Measurements from ENCODE around the gene VEGFA.

VEGFA gene

DNA sequence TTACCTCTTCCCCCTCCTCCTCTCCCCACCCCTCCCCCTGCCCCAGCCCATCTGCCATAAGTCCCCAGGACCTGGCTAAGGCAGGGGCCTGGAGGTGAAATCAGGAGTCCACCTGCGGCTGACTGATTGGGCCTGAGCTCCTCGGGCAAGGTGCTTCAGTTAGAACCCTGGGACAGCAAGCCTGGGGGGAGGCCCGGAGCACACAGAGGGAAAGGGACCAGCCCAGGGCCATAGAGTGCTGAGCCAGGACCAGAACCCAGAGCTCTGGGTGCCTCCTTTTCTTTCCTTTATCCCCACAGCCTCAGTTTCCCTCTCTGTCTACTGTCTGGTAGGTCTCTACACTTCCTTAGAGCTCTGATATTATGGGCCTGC, 35.7 kb upstream of the VEGFA start:
- Histone ChIP-seq H4K20me1 (ENCODE audit: insufficient read depth) (no peaks in the 10 kb centered on the region), H3K4me3 (IDR thresholded peaks at IDR 0.05; ENCODE audit: insufficient read depth, low read depth, low read length) (no peak overlapping the region), H2AFZ (ENCODE audit: low read depth) (no peak overlapping the region), H3K27me3 (ENCODE audit: insufficient read depth, low read depth) (no peaks in the 10 kb centered on the region), H3K79me2 (ENCODE audit: insufficient read depth, low read depth) (no peaks in the 10 kb centered on the region), H3K9ac (no peak overlapping the region), H3K4me1 (ENCODE audit: low read depth, poor library complexity, severe bottlenecking) (no peaks in the 10 kb centered on the region), H3K4me2 (no peak overlapping the region), H3K27ac (no peak overlapping the region), H3K36me3 (ENCODE audit: insufficient read depth) (no peaks in the 10 kb centered on the region)
- TF ChIP-seq, protein P1, sequence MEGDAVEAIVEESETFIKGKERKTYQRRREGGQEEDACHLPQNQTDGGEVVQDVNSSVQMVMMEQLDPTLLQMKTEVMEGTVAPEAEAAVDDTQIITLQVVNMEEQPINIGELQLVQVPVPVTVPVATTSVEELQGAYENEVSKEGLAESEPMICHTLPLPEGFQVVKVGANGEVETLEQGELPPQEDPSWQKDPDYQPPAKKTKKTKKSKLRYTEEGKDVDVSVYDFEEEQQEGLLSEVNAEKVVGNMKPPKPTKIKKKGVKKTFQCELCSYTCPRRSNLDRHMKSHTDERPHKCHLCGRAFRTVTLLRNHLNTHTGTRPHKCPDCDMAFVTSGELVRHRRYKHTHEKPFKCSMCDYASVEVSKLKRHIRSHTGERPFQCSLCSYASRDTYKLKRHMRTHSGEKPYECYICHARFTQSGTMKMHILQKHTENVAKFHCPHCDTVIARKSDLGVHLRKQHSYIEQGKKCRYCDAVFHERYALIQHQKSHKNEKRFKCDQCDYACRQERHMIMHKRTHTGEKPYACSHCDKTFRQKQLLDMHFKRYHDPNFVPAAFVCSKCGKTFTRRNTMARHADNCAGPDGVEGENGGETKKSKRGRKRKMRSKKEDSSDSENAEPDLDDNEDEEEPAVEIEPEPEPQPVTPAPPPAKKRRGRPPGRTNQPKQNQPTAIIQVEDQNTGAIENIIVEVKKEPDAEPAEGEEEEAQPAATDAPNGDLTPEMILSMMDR (conservative IDR thresholded peaks at IDR 0.05; ENCODE audit: low read depth, low read length) = no peak

DNA sequence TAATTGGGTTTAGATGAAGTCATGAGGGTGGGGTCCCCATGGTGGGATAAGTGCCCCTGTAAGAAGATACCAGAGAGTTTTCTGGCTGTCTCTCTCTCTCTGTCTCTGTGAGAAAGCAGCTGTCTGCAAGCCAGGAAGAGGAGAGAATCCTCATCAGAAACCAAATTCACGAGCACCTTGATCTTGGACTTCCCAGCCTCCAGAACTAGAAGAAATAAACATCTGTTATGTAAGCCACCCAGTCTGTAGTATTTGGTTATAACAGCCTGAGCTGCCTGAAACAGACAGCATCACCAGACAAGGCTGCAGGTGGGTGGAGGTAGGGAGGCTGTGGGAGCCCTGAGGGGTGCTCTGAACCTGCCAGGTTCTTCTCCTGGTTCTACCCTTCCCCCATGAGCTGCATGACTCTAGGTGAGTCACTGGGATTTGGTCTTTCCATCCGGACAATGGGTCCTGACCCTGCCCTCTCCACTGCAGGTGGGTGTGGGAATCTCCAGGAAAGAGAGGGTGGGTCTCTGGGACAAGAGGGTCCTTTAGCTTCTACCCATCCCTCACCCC, 34.3 kb upstream of the VEGFA start:
- Histone ChIP-seq H3K4me3 (IDR thresholded peaks at IDR 0.05; ENCODE audit: insufficient read depth, low read depth, low read length) (no peak overlapping the region), H3K4me1 (ENCODE audit: low read depth, poor library complexity, severe bottlenecking) (peaks cover 9% of the 10 kb centered on the region), H3K36me3 (ENCODE audit: insufficient read depth) (no peaks in the 10 kb centered on the region), H3K9ac (no peak overlapping the region), H4K20me1 (ENCODE audit: insufficient read depth) (no peaks in the 10 kb centered on the region), H2AFZ (ENCODE audit: low read depth) (no peak overlapping the region), H3K27ac (no peak overlapping the region), H3K27me3 (ENCODE audit: insufficient read depth, low read depth) (no peaks in the 10 kb centered on the region), H3K4me2 (no peak overlapping the region), H3K79me2 (ENCODE audit: insufficient read depth, low read depth) (no peaks in the 10 kb centered on the region)
- TF ChIP-seq, protein P1 (conservative IDR thresholded peaks at IDR 0.05; ENCODE audit: low read depth, low read length) = no peak

DNA sequence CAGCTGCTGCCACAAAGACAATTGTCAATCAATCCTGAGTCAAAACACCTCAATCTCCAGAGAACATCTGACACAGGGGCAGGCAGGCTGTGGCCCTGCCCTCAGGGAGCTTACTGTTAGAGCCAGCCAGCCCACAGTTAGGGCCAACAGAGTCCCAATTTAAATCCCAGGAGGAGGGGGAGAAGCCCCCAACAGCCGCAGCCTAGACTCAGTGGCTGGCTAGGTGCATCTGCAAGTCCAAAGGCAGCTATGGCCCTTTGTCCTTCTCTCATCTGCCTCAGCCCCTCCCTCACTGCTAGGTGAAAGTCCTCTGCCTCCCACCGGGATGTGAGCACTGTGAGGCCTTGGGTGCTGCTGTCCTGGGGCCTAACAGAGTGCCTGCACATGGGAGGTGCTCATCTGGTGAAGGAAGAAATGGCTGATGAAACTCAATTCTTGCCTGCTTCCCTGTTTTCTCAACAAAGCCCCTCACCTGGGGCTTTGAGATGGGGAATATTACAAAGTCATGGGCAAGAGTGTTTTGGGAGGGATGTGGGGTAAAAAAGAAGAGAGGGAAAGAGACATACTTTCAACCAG, 33.7 kb upstream of the VEGFA start:
- Histone ChIP-seq H3K27me3 (ENCODE audit: insufficient read depth, low read depth) (no peaks in the 10 kb centered on the region), H3K27ac (no peak overlapping the region), H3K4me3 (IDR thresholded peaks at IDR 0.05; ENCODE audit: insufficient read depth, low read depth, low read length) (no peak overlapping the region), H3K4me1 (ENCODE audit: low read depth, poor library complexity, severe bottlenecking) (peaks cover 13% of the 10 kb centered on the region), H2AFZ (ENCODE audit: low read depth) (no peak overlapping the region), H4K20me1 (ENCODE audit: insufficient read depth) (no peaks in the 10 kb centered on the region), H3K9ac (no peak overlapping the region), H3K36me3 (ENCODE audit: insufficient read depth) (no peaks in the 10 kb centered on the region), H3K4me2 (no peak overlapping the region), H3K79me2 (ENCODE audit: insufficient read depth, low read depth) (no peaks in the 10 kb centered on the region)
- TF ChIP-seq, protein P1 (conservative IDR thresholded peaks at IDR 0.05; ENCODE audit: low read depth, low read length) = no peak

DNA sequence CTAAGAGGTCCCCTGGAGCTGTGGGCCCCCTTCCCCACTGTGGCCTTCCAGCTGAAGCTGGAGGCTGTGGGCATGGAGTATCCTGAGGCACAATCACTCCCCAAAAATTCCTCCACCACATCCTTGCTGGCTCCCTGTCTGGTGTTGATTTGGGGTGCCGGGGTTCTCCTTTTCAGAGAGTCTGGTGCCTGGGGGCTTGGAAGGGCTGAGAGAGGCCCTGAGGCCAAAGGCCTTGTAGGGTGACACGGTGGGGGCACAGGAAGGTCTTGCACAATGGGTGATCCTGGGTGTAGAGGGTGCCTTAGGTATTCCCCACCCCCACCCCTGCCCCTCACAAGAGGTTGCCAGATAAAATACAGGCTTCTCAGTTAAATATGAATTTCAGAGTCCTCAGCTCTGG, 33.2 kb upstream of the VEGFA start:
- Histone ChIP-seq H3K9ac (no peak overlapping the region), H3K4me1 (ENCODE audit: low read depth, poor library complexity, severe bottlenecking) (peaks cover 13% of the 10 kb centered on the region), H3K4me2 (no peak overlapping the region), H3K79me2 (ENCODE audit: insufficient read depth, low read depth) (no peaks in the 10 kb centered on the region), H3K27ac (no peak overlapping the region), H2AFZ (ENCODE audit: low read depth) (no peak overlapping the region), H3K27me3 (ENCODE audit: insufficient read depth, low read depth) (no peaks in the 10 kb centered on the region), H3K36me3 (ENCODE audit: insufficient read depth) (no peaks in the 10 kb centered on the region), H3K4me3 (IDR thresholded peaks at IDR 0.05; ENCODE audit: insufficient read depth, low read depth, low read length) (no peak overlapping the region), H4K20me1 (ENCODE audit: insufficient read depth) (no peaks in the 10 kb centered on the region)
- TF ChIP-seq, protein P1 (conservative IDR thresholded peaks at IDR 0.05; ENCODE audit: low read depth, low read length) = no peak
